ENCODE measurements around the gene BCOR. TPM values are rescaled to one million over a fixed set of nuclear protein-coding genes. Genes with fewer than 3 reads are reported as not detected.

The BCOR gene
- total and polyA plus RNA-seq, 2 of the 13 experiments (the other 11 are each of a cell fraction or from before 2014, with no cell fraction given), result 14.3 to 15.2 TPM

DNA sequence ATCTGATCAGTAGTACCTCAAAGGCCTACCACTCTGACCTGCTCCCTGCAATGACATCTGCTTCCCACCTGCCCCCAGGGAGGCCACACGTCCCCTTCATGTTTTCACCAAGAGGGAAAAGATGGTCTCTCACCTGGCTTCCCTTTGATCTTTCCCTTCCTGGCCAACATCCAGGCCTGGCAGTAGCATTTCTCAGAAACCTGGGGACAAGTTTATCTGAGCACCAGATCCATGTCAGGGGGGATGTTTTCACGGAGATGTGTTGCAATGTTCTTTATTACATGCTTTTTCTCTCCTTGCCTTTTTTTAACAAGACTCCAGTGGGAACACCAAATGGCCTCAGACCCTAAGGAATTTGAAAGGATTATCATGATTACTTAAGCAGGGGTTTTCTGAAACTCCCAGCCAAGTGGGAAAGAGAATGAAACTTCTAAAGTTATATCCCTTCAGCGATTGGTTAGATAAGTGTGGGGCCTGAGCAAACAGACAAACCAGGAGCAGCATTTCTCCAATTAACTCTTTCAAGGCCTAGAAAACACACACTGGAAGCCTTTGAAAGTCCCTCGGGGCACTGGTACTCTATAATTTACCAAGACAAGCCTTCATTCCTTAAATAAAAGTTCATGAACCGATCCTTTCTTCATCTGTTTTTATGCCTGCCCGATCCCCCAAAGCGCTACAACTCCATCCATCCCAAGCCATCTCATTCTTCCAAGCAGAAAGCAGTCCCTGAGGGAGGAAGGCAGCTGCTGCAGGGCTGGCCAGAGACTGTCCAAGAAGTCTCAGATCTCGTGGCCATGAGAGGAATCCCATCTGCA, 94.1 kb downstream of the BCOR start (continued):
- TF ChIP-seq ZBTB34 (CRISPR knock-in tag; IDR thresholded peaks at IDR 0.05) (peak; percentile 54; the same call in 1 of the 2 replicates), ARID2 (CRISPR knock-in tag; IDR thresholded peaks at IDR 0.05; ENCODE audit: borderline replicate concordance) (no peak), ZNF207 (IDR thresholded peaks at IDR 0.05; ENCODE audit: borderline replicate concordance) (no peak), POGZ (CRISPR knock-in tag; IDR thresholded peaks at IDR 0.05) (no peak), ZNF136 (CRISPR knock-in tag; IDR thresholded peaks at IDR 0.05; ENCODE audit: low read depth) (no peak), STAG1 (CRISPR knock-in tag; IDR thresholded peaks at IDR 0.05) (no peak), SMYD3 (CRISPR knock-in tag; IDR thresholded peaks at IDR 0.05) (no peak), ZNF232 (CRISPR knock-in tag; IDR thresholded peaks at IDR 0.05; ENCODE audit: borderline replicate concordance) (no peak), ETV6 (CRISPR knock-in tag; conservative IDR thresholded peaks at IDR 0.05) (no peak), DRAP1 (CRISPR knock-in tag; IDR thresholded peaks at IDR 0.05) (no peak), CSRNP1 (CRISPR knock-in tag; IDR thresholded peaks at IDR 0.05) (no peak), ZNF878 (CRISPR knock-in tag; IDR thresholded peaks at IDR 0.05) (no peak), GABPA (IDR thresholded peaks at IDR 0.05; ENCODE audit: low read depth, low read length) (no peak), GABPA (CRISPR knock-in tag; IDR thresholded peaks at IDR 0.05; ENCODE audit: low read depth) (no peak), PHF8 (CRISPR knock-in tag; IDR thresholded peaks at IDR 0.05) (peak; percentile 19; the same call in 1 of the 2 replicates), ZNF138 (CRISPR knock-in tag; IDR thresholded peaks at IDR 0.05; ENCODE audit: low read depth) (no peak), ATF7 (IDR thresholded peaks at IDR 0.05) (no peak), ATF7 (CRISPR knock-in tag; IDR thresholded peaks at IDR 0.05) (no peak), NONO (IDR thresholded peaks at IDR 0.05) (no peak), NONO (CRISPR knock-in tag; conservative IDR thresholded peaks at IDR 0.05) (no peak), CBFB (CRISPR knock-in tag; IDR thresholded peaks at IDR 0.05) (no peak), ZNF331 (CRISPR knock-in tag; IDR thresholded peaks at IDR 0.05) (peak; percentile 39; the same call in 1 of the 2 replicates)
- TF ChIP-seq, protein P1, sequence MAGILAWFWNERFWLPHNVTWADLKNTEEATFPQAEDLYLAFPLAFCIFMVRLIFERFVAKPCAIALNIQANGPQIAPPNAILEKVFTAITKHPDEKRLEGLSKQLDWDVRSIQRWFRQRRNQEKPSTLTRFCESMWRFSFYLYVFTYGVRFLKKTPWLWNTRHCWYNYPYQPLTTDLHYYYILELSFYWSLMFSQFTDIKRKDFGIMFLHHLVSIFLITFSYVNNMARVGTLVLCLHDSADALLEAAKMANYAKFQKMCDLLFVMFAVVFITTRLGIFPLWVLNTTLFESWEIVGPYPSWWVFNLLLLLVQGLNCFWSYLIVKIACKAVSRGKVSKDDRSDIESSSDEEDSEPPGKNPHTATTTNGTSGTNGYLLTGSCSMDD (CRISPR knock-in tag; IDR thresholded peaks at IDR 0.05), result no peak
